ENCODE results near the gene FLT4.

FLT4 gene

GRCh38 chr5:180640861-180641565 is 8.4 kb downstream of the FLT4 start:
- peak; percentile 40 for DNase-seq

- DNase-seq: peak; percentile 12
Observed at GRCh38 chr5:180640611-180640860, 8.9 kb downstream of the FLT4 start.

- DNase-seq: peak; percentile 41
Observed at GRCh38 chr5:180639741-180640610, 9.4 kb downstream of the FLT4 start.

- no peak for DNase-seq
Observed at GRCh38 chr5:180639287-180639686, 10.1 kb downstream of the FLT4 start.

GRCh38 chr5:180637962-180638680 is 11.3 kb downstream of the FLT4 start:
- DNase-seq: peak; percentile 33

GRCh38 chr5:180636403-180637075 is 12.9 kb downstream of the FLT4 start:
- DNase-seq: peak; percentile 35

GRCh38 chr5:180636016-180636402 is 13.4 kb downstream of the FLT4 start:
- peak; percentile 37 for DNase-seq

GRCh38 chr5:180633283-180634177 is 15.9 kb downstream of the FLT4 start:
- DNase-seq: no peak

GRCh38 chr5:180632768-180633167 is 16.6 kb downstream of the FLT4 start:
- no peak for DNase-seq

- DNase-seq: no peak
Observed at GRCh38 chr5:180631549-180632383, 17.6 kb downstream of the FLT4 start.

GRCh38 chr5:180630426-180630825 is 19.0 kb downstream of the FLT4 start:
- DNase-seq: no peak

GRCh38 chr5:180629831-180630382 is 19.5 kb downstream of the FLT4 start:
- DNase-seq: no peak

- DNase-seq: no peak
Observed at GRCh38 chr5:180628827-180629750, 20.3 kb downstream of the FLT4 start.

- no peak for DNase-seq
Observed at GRCh38 chr5:180628211-180628610, 21.2 kb downstream of the FLT4 start.

- DNase-seq: no peak
Observed at GRCh38 chr5:180627386-180628120, 21.8 kb downstream of the FLT4 start.

- DNase-seq: no peak
Observed at GRCh38 chr5:180626661-180627385, 22.6 kb downstream of the FLT4 start.

- DNase-seq: no peak
Observed at GRCh38 chr5:180625791-180626660, 23.4 kb downstream of the FLT4 start.

Measured in right forelimb (tissue), 1 donor.